PFSK-1 (cell line): ENCODE results near the gene GSTO2. TPM values are rescaled to one million over a fixed set of nuclear protein-coding genes. Genes with fewer than 3 reads are reported as not detected.

Source experiments
- FOXP2 ChIP-seq: optimal IDR thresholded peaks from 2 replicates; pipeline ENCODE3; 2011; ENCODE audit warnings: borderline replicate concordance, control low read depth, inconsistent platforms; ENCODE audit not compliant: insufficient read depth; ENCODE audit errors: extremely low read length, extremely low read depth
- POLR2AphosphoS5 ChIP-seq: IDR thresholded peaks from 2 replicates; pipeline ENCODE4 v1.6.1; 2012; ENCODE audit warnings: low read depth, mild to moderate bottlenecking, control low read depth, low read length, moderate library complexity
- SIN3A ChIP-seq: IDR thresholded peaks from 2 replicates; pipeline ENCODE4 v1.6.1; 2012; ENCODE audit warnings: mild to moderate bottlenecking, low read length, moderate library complexity, borderline replicate concordance; ENCODE audit not compliant: insufficient read depth
- TAF1 ChIP-seq: IDR thresholded peaks from 2 replicates; pipeline ENCODE4 v1.6.1; 2012; ENCODE audit warnings: low read length, control low read depth, borderline replicate concordance; ENCODE audit not compliant: insufficient read depth
- polyA plus RNA-seq: library from polyadenylated mRNA; unstranded; fragments of >200 nt; gene quantifications from one replicate; pipeline ENCODE4 v1.2.1, GENCODE V29; 2012; ENCODE audit warnings: low read depth, missing spikeins; ENCODE audit not compliant: insufficient read length
- TF ChIP-seq, protein P1 (sequence below), 2 experiments: IDR thresholded peaks; 2 replicates each; pipeline versions ENCODE4 v1.6.1 to v1.8.0; 2011 to 2012; ENCODE audit warnings: low read depth in 2 of 2, low read length in 2 of 2, control low read depth in 1 of 2, inconsistent platforms in 1 of 2, mild to moderate bottlenecking in 1 of 2, moderate library complexity in 1 of 2; ENCODE audit not compliant: insufficient read depth in 1 of 2

GSTO2 gene
- polyA plus RNA-seq: 1.1 TPM

DNA sequence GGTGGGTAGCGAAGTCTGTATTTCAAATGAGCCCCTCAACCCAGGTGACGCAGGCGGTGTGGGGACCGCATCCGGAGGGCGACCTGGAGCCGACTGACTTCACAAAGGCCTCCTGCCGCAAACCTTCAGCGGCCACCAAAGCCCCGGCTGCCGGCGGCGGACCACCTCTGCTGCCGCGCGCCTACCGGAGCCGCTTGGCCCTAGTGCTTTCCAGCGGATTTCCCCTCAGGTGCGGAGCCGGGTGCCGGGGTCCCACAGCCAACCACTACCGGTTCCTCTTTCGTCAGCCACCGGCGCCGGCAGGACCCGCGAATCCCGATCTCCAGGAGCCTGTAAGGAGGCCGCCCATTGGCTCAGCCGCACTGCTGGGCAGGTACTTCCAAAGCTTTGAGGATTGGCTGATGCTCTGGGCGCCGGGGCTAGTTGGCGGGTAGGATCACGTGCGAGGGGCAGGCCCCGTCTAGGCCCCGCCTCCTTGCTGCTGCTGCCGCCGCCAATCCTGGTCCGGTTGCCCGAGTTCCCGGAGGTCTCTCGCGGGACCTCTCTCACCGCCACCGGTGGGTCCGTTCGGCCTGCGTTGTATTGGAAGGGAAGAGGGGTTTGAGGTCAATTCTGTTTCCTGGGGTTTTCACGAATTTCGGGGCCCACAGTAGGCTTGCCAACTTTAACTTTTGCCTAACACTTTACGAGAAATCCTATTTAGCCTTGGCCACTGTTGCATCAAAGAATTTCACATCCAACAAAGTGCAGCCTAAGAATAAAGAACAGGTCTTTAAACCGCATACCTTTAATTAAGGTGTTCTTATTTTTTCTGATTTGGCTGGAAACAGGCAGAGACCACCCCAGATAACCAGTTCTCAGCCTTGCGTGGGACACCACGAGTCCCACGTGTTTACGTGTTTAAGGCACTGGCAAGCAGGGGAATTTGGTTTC lies at the start of gene GSTO2:
Gene GSTO2 (plus strand): TSS at position 472 of the 933 bp plus-strand sequence. CDS start 5,732 bp downstream, outside the sequence.
- peak; percentile 9 for TF ChIP-seq FOXP2
- TF ChIP-seq SIN3A: no peak
- TF ChIP-seq, protein P1, sequence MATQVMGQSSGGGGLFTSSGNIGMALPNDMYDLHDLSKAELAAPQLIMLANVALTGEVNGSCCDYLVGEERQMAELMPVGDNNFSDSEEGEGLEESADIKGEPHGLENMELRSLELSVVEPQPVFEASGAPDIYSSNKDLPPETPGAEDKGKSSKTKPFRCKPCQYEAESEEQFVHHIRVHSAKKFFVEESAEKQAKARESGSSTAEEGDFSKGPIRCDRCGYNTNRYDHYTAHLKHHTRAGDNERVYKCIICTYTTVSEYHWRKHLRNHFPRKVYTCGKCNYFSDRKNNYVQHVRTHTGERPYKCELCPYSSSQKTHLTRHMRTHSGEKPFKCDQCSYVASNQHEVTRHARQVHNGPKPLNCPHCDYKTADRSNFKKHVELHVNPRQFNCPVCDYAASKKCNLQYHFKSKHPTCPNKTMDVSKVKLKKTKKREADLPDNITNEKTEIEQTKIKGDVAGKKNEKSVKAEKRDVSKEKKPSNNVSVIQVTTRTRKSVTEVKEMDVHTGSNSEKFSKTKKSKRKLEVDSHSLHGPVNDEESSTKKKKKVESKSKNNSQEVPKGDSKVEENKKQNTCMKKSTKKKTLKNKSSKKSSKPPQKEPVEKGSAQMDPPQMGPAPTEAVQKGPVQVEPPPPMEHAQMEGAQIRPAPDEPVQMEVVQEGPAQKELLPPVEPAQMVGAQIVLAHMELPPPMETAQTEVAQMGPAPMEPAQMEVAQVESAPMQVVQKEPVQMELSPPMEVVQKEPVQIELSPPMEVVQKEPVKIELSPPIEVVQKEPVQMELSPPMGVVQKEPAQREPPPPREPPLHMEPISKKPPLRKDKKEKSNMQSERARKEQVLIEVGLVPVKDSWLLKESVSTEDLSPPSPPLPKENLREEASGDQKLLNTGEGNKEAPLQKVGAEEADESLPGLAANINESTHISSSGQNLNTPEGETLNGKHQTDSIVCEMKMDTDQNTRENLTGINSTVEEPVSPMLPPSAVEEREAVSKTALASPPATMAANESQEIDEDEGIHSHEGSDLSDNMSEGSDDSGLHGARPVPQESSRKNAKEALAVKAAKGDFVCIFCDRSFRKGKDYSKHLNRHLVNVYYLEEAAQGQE (IDR thresholded peaks at IDR 0.05; ENCODE audit: insufficient read depth in 1 of 2, low read depth in 2 of 2, low read length in 2 of 2): 0 out of 4 replicates have a peak, but pooled peaks of 1 of the 2 experiments have one; percentile 20
- TF ChIP-seq TAF1: peak; percentile 82; the same call in 1 of the 2 replicates
- TF ChIP-seq POLR2AphosphoS5: peak; percentile 96

DNA sequence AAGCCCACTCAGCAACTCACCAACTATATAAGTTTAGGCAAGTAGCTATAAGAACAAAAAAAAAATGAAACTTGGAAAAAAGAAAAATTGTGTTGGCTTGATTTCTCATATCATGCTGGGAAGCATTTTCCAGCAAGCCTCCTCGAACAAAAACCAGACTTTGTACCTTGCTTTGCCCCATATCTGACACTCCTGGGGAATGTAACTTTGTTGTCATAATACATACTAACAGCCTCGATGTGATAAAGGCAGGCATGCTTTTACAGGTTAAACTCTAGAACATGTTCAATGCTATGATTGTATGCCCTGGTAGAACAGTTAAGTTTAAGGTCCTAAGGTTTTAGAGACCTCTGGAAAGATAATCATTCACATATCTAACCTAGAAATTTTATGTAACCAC lies 48.5 kb upstream of the GSTO2 start:
- TF ChIP-seq FOXP2: no peak
- TF ChIP-seq TAF1: no peak
- TF ChIP-seq, protein P1 (IDR thresholded peaks at IDR 0.05; ENCODE audit: insufficient read depth in 1 of 2, low read depth in 2 of 2, low read length in 2 of 2): no peak
- TF ChIP-seq SIN3A: no peak
- no peak for TF ChIP-seq POLR2AphosphoS5

DNA sequence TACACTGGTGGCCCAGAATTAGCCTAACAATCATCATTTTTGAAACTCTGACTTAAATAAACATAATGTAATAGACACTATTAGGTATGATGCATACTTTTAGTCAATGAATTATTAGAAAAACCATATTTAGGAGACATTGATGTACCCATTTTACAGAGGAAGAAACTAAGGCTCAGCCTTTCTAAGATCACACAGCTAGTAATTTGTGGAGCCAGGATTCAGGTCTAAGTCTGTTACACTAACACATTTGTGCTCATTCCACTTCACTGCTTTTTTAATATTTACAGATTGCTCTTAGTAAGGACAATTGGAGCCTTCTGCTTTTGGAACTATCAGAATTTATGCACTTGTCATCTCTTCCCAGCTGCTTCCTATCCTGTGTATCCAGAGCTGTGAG lies 45.7 kb upstream of the GSTO2 start:
- TF ChIP-seq TAF1: no peak
- no peak for TF ChIP-seq POLR2AphosphoS5
- no peak for TF ChIP-seq SIN3A
- TF ChIP-seq FOXP2: no peak
- TF ChIP-seq, protein P1 (IDR thresholded peaks at IDR 0.05; ENCODE audit: insufficient read depth in 1 of 2, low read depth in 2 of 2, low read length in 2 of 2): no peak

DNA sequence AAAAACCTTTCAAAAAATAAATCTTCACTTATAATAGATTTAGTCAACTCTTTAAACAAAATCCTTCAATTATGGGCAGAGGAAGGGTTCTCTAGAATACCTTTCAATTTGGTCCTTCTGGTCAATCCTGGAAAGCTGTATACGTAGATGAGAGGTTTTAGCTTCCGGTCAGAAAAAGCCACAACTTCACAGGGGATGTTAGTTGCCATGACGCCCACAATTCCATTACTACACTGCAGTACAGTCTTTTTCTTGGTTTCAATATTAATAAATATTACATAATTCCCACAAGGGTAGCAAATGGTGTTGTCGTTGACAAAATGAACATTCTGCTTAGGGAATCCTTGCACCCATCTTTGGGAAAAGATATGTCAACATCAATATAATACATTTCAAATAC lies 38.5 kb upstream of the GSTO2 start:
- TF ChIP-seq FOXP2 (no peak), POLR2AphosphoS5 (no peak), TAF1 (no peak)
- TF ChIP-seq, protein P1 (IDR thresholded peaks at IDR 0.05; ENCODE audit: insufficient read depth in 1 of 2, low read depth in 2 of 2, low read length in 2 of 2): no peak
